ENCODE data around the gene SPTBN4. TPM values are rescaled to one million over a fixed set of nuclear protein-coding genes. Genes with fewer than 3 reads are reported as not detected.

Gene SPTBN4
- total and polyA plus RNA-seq, 2 of the 4 experiments (the other 2 are of a cell fraction) = 0.72 to 0.91 TPM

GRCh38 chr19:40625406-40626120 lies 158.8 kb downstream of the SPTBN4 start:
- in situ Hi-C loops (cut with MboI; ENCODE audit: low sequenced_read_pairs) (no loop called here), intact Hi-C loops (cut with micrococcal nuclease) (no loop called here), dilution Hi-C loops (cut with HindIII; ENCODE audit: low sequenced_read_pairs, unreplicated experiment) (no loop called here)
- ChIA-PET POLR2A (ENCODE audit: unreplicated experiment) (no interaction called here), CTCF (interaction anchor here (3.7 kb wide), 1 partner anchor 9 kb away, joined by 20 read pairs; no protein-coding TSS in a partner anchor)
- Histone ChIP-seq H3K4me2 (ENCODE audit: low read depth, low read length) (no peak overlapping the region), H2AK9ac (replicated peaks; ENCODE audit: low read depth, low read length, poor library complexity) (peak overlapping the region; percentile 78), H4K20me1 (ENCODE audit: insufficient read depth, low read length) (peaks cover 7% of the 10 kb centered on the region; the same call in 1 of the 2 replicates), H3K27me3 (ENCODE audit: control insufficient read depth, insufficient read depth, low read length) (no peaks in the 10 kb centered on the region), H2AFZ (replicated peaks; ENCODE audit: low read length, poor library complexity) (peak overlapping the region; percentile 51), H3K9me1 (ENCODE audit: insufficient read depth, low read length) (peaks cover 13% of the 10 kb centered on the region), H3K4ac (ENCODE audit: low read depth, low read length) (peak overlapping the region; percentile 12; the same call in 1 of the 2 replicates), H2BK5ac (ENCODE audit: low read depth, low read length, poor library complexity, severe bottlenecking) (peak overlapping the region; percentile 10), H3K79me1 (ENCODE audit: low read depth in 1 of 2, low read length in 2 of 2) (peaks cover 0 to 5% of the 10 kb centered on the region in 2 experiments; a peak in 1 of 4 replicates), H4K5ac (ENCODE audit: low read depth, low read length) (no peak overlapping the region), H2BK120ac (ENCODE audit: low read depth, low read length) (no peak overlapping the region), H4K91ac (ENCODE audit: insufficient read depth, low read depth, low read length) (0 out of 2 replicates have a peak overlapping the region, but pooled peaks have one; percentile 7), H4K8ac (ENCODE audit: low read depth in 2 of 2, low read length in 2 of 2) (no peak overlapping the region), H2BK20ac (ENCODE audit: low read depth, low read length) (0 out of 2 replicates have a peak overlapping the region, but pooled peaks have one; percentile 23), H3K14ac (replicated peaks; ENCODE audit: low read depth, low read length) (peak overlapping the region; percentile 21; the same call in 1 of the 2 replicates), H3K9ac (ENCODE audit: low read depth, low read length) (no peak overlapping the region), H3K4me3 (ENCODE audit: insufficient read depth, low read depth, low read length) (no peak overlapping the region), H3K27ac (ENCODE audit: insufficient read depth, low read length) (no peak overlapping the region), H3K23ac (ENCODE audit: low read depth, low read length) (0 out of 2 replicates have a peak overlapping the region, but pooled peaks have one; percentile 9), H3K4me1 (ENCODE audit: control insufficient read depth, insufficient read depth, low read length) (peaks cover 8% of the 10 kb centered on the region; the same call in 1 of the 2 replicates), H3K9me3 (ENCODE audit: control insufficient read depth, insufficient read depth, low read length) (no peaks in the 10 kb centered on the region), H2BK15ac (ENCODE audit: low read depth, low read length) (no peak overlapping the region), H2AK5ac (ENCODE audit: low read depth, low read length) (no peak overlapping the region; the same call in 1 of the 2 replicates), H3K36me3 (ENCODE audit: control insufficient read depth, insufficient read depth, low read length) (peaks cover 74% of the 10 kb centered on the region), H3K56ac (ENCODE audit: extremely low read depth, insufficient read depth, low read length) (no peak overlapping the region), H3K18ac (ENCODE audit: low read depth, low read length) (no peak overlapping the region)
- no CpG with 5 or more reads among the region's 7 CpGs for WGBS, 2 experiments (ENCODE audit: extremely low coverage in 2 of 2, insufficient read length in 1 of 2)
- no TSS peak for BruUV-seq (replicated peaks)
- ATAC-seq (ENCODE audit: low read depth) (no peak), DNase-seq (no peak)
- TF ChIP-seq MXI1 (IDR thresholded peaks at IDR 0.05; ENCODE audit: borderline replicate concordance, low read depth, low read length) (no peak), BHLHE40 (IDR thresholded peaks at IDR 0.05; ENCODE audit: low read depth, low read length) (0 out of 2 replicates have a peak, but pooled peaks have one; percentile 23), CHD1 (IDR thresholded peaks at IDR 0.05; ENCODE audit: low read depth, low read length) (no peak), USF2 (IDR thresholded peaks at IDR 0.05; ENCODE audit: low read depth, low read length) (no peak), RAD21 (IDR thresholded peaks at IDR 0.05; ENCODE audit: low read length) (no peak)

Small RNAs within 50 kb of the gene (microRNA-seq; reads per million reads assigned to microRNA genes)
- gene RF00017 (ENCODE audit: insufficient read depth, insufficient read length) = not detected

Small RNAs within 50 kb of the gene (small RNA-seq; reads per million reads assigned to genes)
- gene RF00017 = 0 reads per million in 5 experiments

Other genes starting within 250 kb of the SPTBN4 start
- not detected in 2 replicates for gene TTC9B, start 248.6 kb upstream of the SPTBN4 start, total RNA-seq (2012; rRNA removed)
- gene TTC9B, start 248.6 kb upstream of the SPTBN4 start, polyA plus RNA-seq (2012; rRNA removed) = not detected in 2 replicates
- gene CCNP, start 240.3 kb upstream of the SPTBN4 start, total RNA-seq (2012; rRNA removed) = under 0.01 TPM in 2 replicates
- gene CCNP, start 240.3 kb upstream of the SPTBN4 start, polyA plus RNA-seq (2012; rRNA removed) = 0.17 and 0.21 TPM in 2 replicates
- gene AKT2, start 181.7 kb upstream of the SPTBN4 start, total RNA-seq (2012; rRNA removed) = 54.4 and 61.5 TPM in 2 replicates
- 104 and 124 TPM in 2 replicates for gene AKT2, start 181.7 kb upstream of the SPTBN4 start, polyA plus RNA-seq (2012; rRNA removed)
- 3.6 and 4.4 TPM in 2 replicates for gene C19orf47, start 118.6 kb upstream of the SPTBN4 start, total RNA-seq (2012; rRNA removed)
- gene C19orf47, start 118.6 kb upstream of the SPTBN4 start, polyA plus RNA-seq (2012; rRNA removed) = 16.3 and 24.4 TPM in 2 replicates
- 117 and 120 TPM in 2 replicates for gene PLD3, start 118.3 kb upstream of the SPTBN4 start, total RNA-seq (2012; rRNA removed)
- gene PLD3, start 118.3 kb upstream of the SPTBN4 start, polyA plus RNA-seq (2012; rRNA removed) = 665 and 732 TPM in 2 replicates
- 0.18 and 0.28 TPM in 2 replicates for gene HIPK4, start 76.8 kb upstream of the SPTBN4 start, total RNA-seq (2012; rRNA removed)
- 0.11 and 0.12 TPM in 2 replicates for gene HIPK4, start 76.8 kb upstream of the SPTBN4 start, polyA plus RNA-seq (2012; rRNA removed)
- gene PRX, start 53.6 kb upstream of the SPTBN4 start, total RNA-seq (2012; rRNA removed) = 0.83 and 0.90 TPM in 2 replicates
- gene PRX, start 53.6 kb upstream of the SPTBN4 start, polyA plus RNA-seq (2012; rRNA removed) = 1.7 and 1.8 TPM in 2 replicates
- gene SERTAD1, start 41.0 kb upstream of the SPTBN4 start, total RNA-seq (2012; rRNA removed) = 25.6 and 27.4 TPM in 2 replicates
- 21.1 and 29.5 TPM in 2 replicates for gene SERTAD1, start 41.0 kb upstream of the SPTBN4 start, polyA plus RNA-seq (2012; rRNA removed)
- 23.3 and 25.6 TPM in 2 replicates for gene SERTAD3, start 22.7 kb upstream of the SPTBN4 start, total RNA-seq (2012; rRNA removed)
- gene SERTAD3, start 22.7 kb upstream of the SPTBN4 start, polyA plus RNA-seq (2012; rRNA removed) = 17.9 and 20.5 TPM in 2 replicates
- 65.2 and 67.5 TPM in 2 replicates for gene BLVRB, start 1.3 kb upstream of the SPTBN4 start, total RNA-seq (2012; rRNA removed)
- 102 and 113 TPM in 2 replicates for gene BLVRB, start 1.3 kb upstream of the SPTBN4 start, polyA plus RNA-seq (2012; rRNA removed)
- gene SHKBP1, start 109.9 kb downstream of the SPTBN4 start, total RNA-seq (2012; rRNA removed) = 15.6 and 16.1 TPM in 2 replicates
- gene SHKBP1, start 109.9 kb downstream of the SPTBN4 start, polyA plus RNA-seq (2012; rRNA removed) = 94.0 and 108 TPM in 2 replicates
- 4.4 and 14.7 TPM in 2 replicates for gene LTBP4, start 134.4 kb downstream of the SPTBN4 start, total RNA-seq (2012; rRNA removed)
- gene LTBP4, start 134.4 kb downstream of the SPTBN4 start, polyA plus RNA-seq (2012; rRNA removed) = 61.6 and 70.3 TPM in 2 replicates
- 6.3 and 6.9 TPM in 2 replicates for gene NUMBL, start 223.7 kb downstream of the SPTBN4 start, total RNA-seq (2012; rRNA removed)
- 29.0 and 29.8 TPM in 2 replicates for gene NUMBL, start 223.7 kb downstream of the SPTBN4 start, polyA plus RNA-seq (2012; rRNA removed)
- gene COQ8B, start 249.9 kb downstream of the SPTBN4 start, total RNA-seq (2012; rRNA removed) = 14.2 and 14.9 TPM in 2 replicates
- gene COQ8B, start 249.9 kb downstream of the SPTBN4 start, polyA plus RNA-seq (2012; rRNA removed) = 23.2 and 23.5 TPM in 2 replicates